ENCODE results near the gene TAS2R1. TPM values are rescaled to one million over a fixed set of nuclear protein-coding genes. Genes with fewer than 3 reads are reported as not detected.

TAS2R1 gene
- total and polyA plus RNA-seq, 2 donors from 2014 or later, result not detected

DNA sequence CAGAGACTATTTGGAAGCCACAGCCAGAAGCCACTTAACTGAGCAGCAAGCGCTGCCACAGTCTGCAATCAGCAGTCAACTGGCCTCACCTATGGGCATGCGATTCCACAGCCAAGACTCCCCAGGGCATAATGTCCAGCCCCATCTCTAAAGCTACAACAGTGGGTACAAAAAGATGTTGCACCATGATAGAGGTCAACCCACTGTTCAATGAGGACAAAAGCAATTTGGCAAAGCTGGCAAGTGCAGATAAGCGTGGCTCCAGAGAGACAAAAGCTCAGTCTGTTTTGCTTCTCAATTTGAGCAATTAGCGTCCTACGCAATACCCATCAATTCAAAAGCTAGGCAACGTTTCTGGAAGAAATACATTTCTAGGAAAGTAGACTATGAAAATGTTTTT is 3.2 kb downstream of the TAS2R1 start:
- intact Hi-C loops (cut with DNase I), result no loop called here
- H3K4me1 ChIP-seq (ENCODE audit: control insufficient read depth in 2 of 3, insufficient read depth in 2 of 3, low read depth in 1 of 3, low read length in 3 of 3), result no peaks in the 10 kb centered on the region
- H3K36me3 ChIP-seq (ENCODE audit: control insufficient read depth in 2 of 3, insufficient read depth in 3 of 3, low read length in 3 of 3), result no peaks in the 10 kb centered on the region
- H3K4me3 ChIP-seq (ENCODE audit: low read length in 3 of 3), result no peak overlapping the region
- FAIRE-seq (no peak), DNase-seq (no peak)
- TF ChIP-seq, protein P1, sequence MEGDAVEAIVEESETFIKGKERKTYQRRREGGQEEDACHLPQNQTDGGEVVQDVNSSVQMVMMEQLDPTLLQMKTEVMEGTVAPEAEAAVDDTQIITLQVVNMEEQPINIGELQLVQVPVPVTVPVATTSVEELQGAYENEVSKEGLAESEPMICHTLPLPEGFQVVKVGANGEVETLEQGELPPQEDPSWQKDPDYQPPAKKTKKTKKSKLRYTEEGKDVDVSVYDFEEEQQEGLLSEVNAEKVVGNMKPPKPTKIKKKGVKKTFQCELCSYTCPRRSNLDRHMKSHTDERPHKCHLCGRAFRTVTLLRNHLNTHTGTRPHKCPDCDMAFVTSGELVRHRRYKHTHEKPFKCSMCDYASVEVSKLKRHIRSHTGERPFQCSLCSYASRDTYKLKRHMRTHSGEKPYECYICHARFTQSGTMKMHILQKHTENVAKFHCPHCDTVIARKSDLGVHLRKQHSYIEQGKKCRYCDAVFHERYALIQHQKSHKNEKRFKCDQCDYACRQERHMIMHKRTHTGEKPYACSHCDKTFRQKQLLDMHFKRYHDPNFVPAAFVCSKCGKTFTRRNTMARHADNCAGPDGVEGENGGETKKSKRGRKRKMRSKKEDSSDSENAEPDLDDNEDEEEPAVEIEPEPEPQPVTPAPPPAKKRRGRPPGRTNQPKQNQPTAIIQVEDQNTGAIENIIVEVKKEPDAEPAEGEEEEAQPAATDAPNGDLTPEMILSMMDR (IDR thresholded peaks at IDR 0.05; ENCODE audit: borderline replicate concordance, extremely low read depth, insufficient read depth), result no peak
- no peaks in the 10 kb centered on the region for H3K9me3 ChIP-seq (ENCODE audit: control insufficient read depth in 2 of 3, insufficient read depth in 1 of 3, low read length in 3 of 3)
- no peak overlapping the region for H3K27ac ChIP-seq (ENCODE audit: low read depth in 2 of 2, low read length in 2 of 2)
- no peaks in the 10 kb centered on the region for H3K27me3 ChIP-seq (ENCODE audit: control insufficient read depth, insufficient read depth, low read length)
- H3K9ac ChIP-seq (ENCODE audit: low read length in 3 of 3), result no peak overlapping the region

- no peak for FAIRE-seq
- Histone ChIP-seq H3K4me3 (ENCODE audit: low read length in 3 of 3) (no peak overlapping the region), H3K9ac (ENCODE audit: low read length in 3 of 3) (no peak overlapping the region), H3K9me3 (ENCODE audit: control insufficient read depth in 2 of 3, insufficient read depth in 1 of 3, low read length in 3 of 3) (no peaks in the 10 kb centered on the region), H3K36me3 (ENCODE audit: control insufficient read depth in 2 of 3, insufficient read depth in 3 of 3, low read length in 3 of 3) (no peaks in the 10 kb centered on the region), H3K27me3 (ENCODE audit: control insufficient read depth, insufficient read depth, low read length) (no peaks in the 10 kb centered on the region), H3K4me1 (ENCODE audit: control insufficient read depth in 2 of 3, insufficient read depth in 2 of 3, low read depth in 1 of 3, low read length in 3 of 3) (no peaks in the 10 kb centered on the region), H3K27ac (ENCODE audit: low read depth in 2 of 2, low read length in 2 of 2) (no peak overlapping the region)
- no peak for DNase-seq
- intact Hi-C loops (cut with DNase I), result no loop called here
- TF ChIP-seq, protein P1 (IDR thresholded peaks at IDR 0.05; ENCODE audit: borderline replicate concordance, extremely low read depth, insufficient read depth), result no peak
Observed at GRCh38 chr5:9625731-9626130, 4.4 kb downstream of the TAS2R1 start.

- H3K9ac ChIP-seq (ENCODE audit: low read length in 3 of 3), result no peak overlapping the region
- no peak overlapping the region for H3K27ac ChIP-seq (ENCODE audit: low read depth in 2 of 2, low read length in 2 of 2)
- no peaks in the 10 kb centered on the region for H3K36me3 ChIP-seq (ENCODE audit: control insufficient read depth in 2 of 3, insufficient read depth in 3 of 3, low read length in 3 of 3)
- H3K4me1 ChIP-seq (ENCODE audit: control insufficient read depth in 2 of 3, insufficient read depth in 2 of 3, low read depth in 1 of 3, low read length in 3 of 3), result no peaks in the 10 kb centered on the region
- intact Hi-C loops (cut with DNase I), result no loop called here
- H3K4me3 ChIP-seq (ENCODE audit: low read length in 3 of 3), result no peak overlapping the region
- no peaks in the 10 kb centered on the region for H3K9me3 ChIP-seq (ENCODE audit: control insufficient read depth in 2 of 3, insufficient read depth in 1 of 3, low read length in 3 of 3)
- DNase-seq (no peak), FAIRE-seq (no peak)
- no peaks in the 10 kb centered on the region for H3K27me3 ChIP-seq (ENCODE audit: control insufficient read depth, insufficient read depth, low read length)
- TF ChIP-seq, protein P1 (IDR thresholded peaks at IDR 0.05; ENCODE audit: borderline replicate concordance, extremely low read depth, insufficient read depth), result no peak
Observed at GRCh38 chr5:9625286-9625685, 4.9 kb downstream of the TAS2R1 start.

Measured in kidney (tissue), 14 donors.